Gastroesophageal sphincter (tissue), 4 donors: Measurements from ENCODE around the gene HSD3B2. TPM values are rescaled to one million over a fixed set of nuclear protein-coding genes. Genes with fewer than 3 reads are reported as not detected.

Source experiments
- ATAC-seq: fragments of 150-250 bp; one replicate; pipeline ENCODE4 v1.9.1; 2016; ENCODE audit warnings: mild to moderate bottlenecking, moderate library complexity
- H3K27ac ChIP-seq, 4 donors: fragments of 200-600 bp; sonication (generic) in 3 of 4; 1 replicate in 3 of 4; 2 replicates in 1 of 4; pipeline ENCODE4 v1.5.1; 2016 to 2019
- H3K27me3 ChIP-seq: fragments of 200-600 bp; sonication (generic); one replicate; pipeline ENCODE4 v1.5.1; 2019
- H3K36me3 ChIP-seq, 2 donors: fragments of 200-600 bp; sonication (generic); one replicate each; pipeline ENCODE4 v1.5.1; 2019; ENCODE audit warnings: control low read depth in 1 of 2
- H3K4me1 ChIP-seq, 3 donors: fragments of 200-600 bp; sonication (generic); 1 replicate in 2 of 3; 2 replicates in 1 of 3; pipeline ENCODE4 v1.5.1; 2016 to 2019; ENCODE audit warnings: control low read depth in 2 of 3
- H3K4me3 ChIP-seq, 2 donors: fragments of 200-600 bp; sonication (generic); one replicate each; pipeline ENCODE4 v1.5.1; 2019; ENCODE audit warnings: mild to moderate bottlenecking in 1 of 2, moderate library complexity in 1 of 2
- H3K9me3 ChIP-seq, 3 donors: fragments of 200-600 bp; sonication (generic); one replicate each; pipeline ENCODE4 v1.5.1; 2017 to 2019; ENCODE audit warnings: control low read depth in 2 of 3
- EP300 ChIP-seq: sonication (generic); formaldehyde crosslinking; IDR thresholded peaks from one replicate; pipeline ENCODE4 v1.6.1; 2017; ENCODE audit warnings: antibody characterized with exemption, mild to moderate bottlenecking
- POLR2A ChIP-seq, 2 donors: fragments of 450-650 bp; IDR thresholded peaks; one replicate each; pipeline ENCODE4 v1.6.1; 2017; ENCODE audit warnings: antibody characterized with exemption in 2 of 2, mild to moderate bottlenecking in 2 of 2, moderate library complexity in 1 of 2
- POLR2AphosphoS5 ChIP-seq: sonication (generic); formaldehyde crosslinking; IDR thresholded peaks from one replicate; pipeline ENCODE4 v1.6.1; 2017; ENCODE audit warnings: antibody characterized with exemption
- WGBS, 2 donors: methylation state at CpG; one replicate each; pipeline ENCODE4 v1.1.5; 2018; ENCODE audit warnings: low coverage in 1 of 2; 5-methylcytosine and 5-hydroxymethylcytosine counted together
- total RNA-seq, 4 donors: library from RNA; depleted of rRNA; stranded (reverse); fragments of >200 nt; gene quantifications; one replicate each; pipeline ENCODE4 v1.1.0, GENCODE V29; 2016
- TF ChIP-seq, protein P1 (sequence below), 4 experiments: fragments of 200-600 bp in 2 of 4; fragments of 450-650 bp in 2 of 4; sonication (generic) in 1 of 4; IDR thresholded peaks; one replicate each; pipeline ENCODE4 v1.5.1; 2017 to 2019; ENCODE audit warnings: antibody characterized with exemption in 4 of 4, mild to moderate bottlenecking in 2 of 4, moderate library complexity in 2 of 4

HSD3B2 gene
- total RNA-seq, 4 donors from 2014 or later, result not detected

DNA sequence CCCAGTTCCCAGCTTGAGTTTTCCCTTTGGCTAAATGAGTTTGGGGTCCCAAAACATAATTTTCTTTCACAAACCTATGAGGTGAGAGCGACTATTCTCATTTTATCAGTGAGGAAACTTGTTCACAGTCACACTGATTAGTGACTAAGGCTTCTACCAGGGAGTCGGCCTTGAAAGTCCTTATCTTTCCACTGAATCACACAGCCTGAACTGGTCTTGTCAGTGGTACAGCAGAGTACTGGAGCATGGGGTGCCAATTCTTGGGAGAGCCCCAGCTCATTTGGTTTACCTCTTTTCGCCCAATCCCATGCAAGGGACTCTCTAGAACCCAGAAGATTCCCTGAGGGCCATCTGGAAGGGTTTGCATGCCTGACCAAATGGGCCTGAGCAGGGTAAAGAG is 16.9 kb downstream of the HSD3B2 start:
- no peak for TF ChIP-seq EP300
- TF ChIP-seq, protein P1, sequence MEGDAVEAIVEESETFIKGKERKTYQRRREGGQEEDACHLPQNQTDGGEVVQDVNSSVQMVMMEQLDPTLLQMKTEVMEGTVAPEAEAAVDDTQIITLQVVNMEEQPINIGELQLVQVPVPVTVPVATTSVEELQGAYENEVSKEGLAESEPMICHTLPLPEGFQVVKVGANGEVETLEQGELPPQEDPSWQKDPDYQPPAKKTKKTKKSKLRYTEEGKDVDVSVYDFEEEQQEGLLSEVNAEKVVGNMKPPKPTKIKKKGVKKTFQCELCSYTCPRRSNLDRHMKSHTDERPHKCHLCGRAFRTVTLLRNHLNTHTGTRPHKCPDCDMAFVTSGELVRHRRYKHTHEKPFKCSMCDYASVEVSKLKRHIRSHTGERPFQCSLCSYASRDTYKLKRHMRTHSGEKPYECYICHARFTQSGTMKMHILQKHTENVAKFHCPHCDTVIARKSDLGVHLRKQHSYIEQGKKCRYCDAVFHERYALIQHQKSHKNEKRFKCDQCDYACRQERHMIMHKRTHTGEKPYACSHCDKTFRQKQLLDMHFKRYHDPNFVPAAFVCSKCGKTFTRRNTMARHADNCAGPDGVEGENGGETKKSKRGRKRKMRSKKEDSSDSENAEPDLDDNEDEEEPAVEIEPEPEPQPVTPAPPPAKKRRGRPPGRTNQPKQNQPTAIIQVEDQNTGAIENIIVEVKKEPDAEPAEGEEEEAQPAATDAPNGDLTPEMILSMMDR (IDR thresholded peaks at IDR 0.05), result no peak
- TF ChIP-seq POLR2AphosphoS5, result no peak
- TF ChIP-seq POLR2A (IDR thresholded peaks at IDR 0.05), result no peak
- ATAC-seq, result no peak
- Histone ChIP-seq H3K9me3 (no peaks in the 10 kb centered on the region), H3K4me3 (no peak overlapping the region), H3K4me1 (no peaks in the 10 kb centered on the region), H3K36me3 (no peaks in the 10 kb centered on the region), H3K27ac (no peak overlapping the region), H3K27me3 (peaks cover 7% of the 10 kb centered on the region)
- 63 to 69% methylated on average over 2 to 3 of the region's 3 CpGs for WGBS, 2 donors

DNA sequence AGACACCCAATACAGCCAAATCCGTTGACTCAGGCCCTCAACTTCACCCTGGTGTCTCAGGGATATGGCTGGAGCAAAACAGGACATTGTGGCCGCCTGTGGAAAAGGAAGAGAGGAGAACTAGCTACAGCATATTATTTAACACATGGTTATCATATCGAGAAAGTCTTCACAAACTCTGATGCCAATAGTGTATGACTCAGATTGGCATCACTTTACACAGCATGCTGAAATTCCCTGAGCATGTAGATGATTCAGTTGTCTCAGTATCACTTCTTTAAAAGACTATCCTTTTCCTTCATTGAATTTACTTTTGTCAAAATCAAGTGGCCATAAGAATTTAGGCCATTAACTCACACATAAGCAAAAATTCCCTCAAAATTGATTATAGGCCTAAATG is 20.1 kb downstream of the HSD3B2 start:
- H3K36me3 ChIP-seq, result no peaks in the 10 kb centered on the region
- H3K4me1 ChIP-seq, result no peaks in the 10 kb centered on the region
- whole genome bisulfite sequencing, 2 donors, result 81 to 93% methylated on average over 3 of the region's 3 CpGs
- H3K27me3 ChIP-seq, result peaks cover 7% of the 10 kb centered on the region
- H3K27ac ChIP-seq, result no peak overlapping the region
- H3K4me3 ChIP-seq, result no peak overlapping the region
- TF ChIP-seq, protein P1 (IDR thresholded peaks at IDR 0.05), result no peak
- TF ChIP-seq EP300 (no peak), POLR2AphosphoS5 (no peak), POLR2A (IDR thresholded peaks at IDR 0.05) (no peak)
- no peak for ATAC-seq
- no peaks in the 10 kb centered on the region for H3K9me3 ChIP-seq

DNA sequence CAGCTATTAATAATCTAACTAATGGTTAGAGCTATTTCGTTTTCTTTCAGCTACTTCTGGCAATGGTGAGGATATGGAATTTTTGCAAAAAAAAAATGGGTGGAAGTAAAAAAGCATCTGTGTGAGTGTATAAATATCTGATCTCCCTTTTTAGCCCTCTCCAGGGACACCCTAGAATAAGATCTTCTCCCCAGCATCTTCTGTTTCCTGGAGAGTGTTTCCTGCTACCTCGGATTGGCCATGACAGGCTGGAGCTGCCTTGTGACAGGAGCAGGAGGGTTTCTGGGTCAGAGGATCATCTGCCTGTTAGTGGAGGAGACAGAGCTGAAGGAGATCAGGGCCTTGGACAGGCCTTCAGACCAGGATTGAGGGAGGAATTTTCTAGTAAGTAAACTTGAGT is 23.8 kb downstream of the HSD3B2 start:
- H3K27me3 ChIP-seq, result no peaks in the 10 kb centered on the region
- H3K4me3 ChIP-seq, result no peak overlapping the region
- H3K36me3 ChIP-seq, result no peaks in the 10 kb centered on the region
- H3K4me1 ChIP-seq, result no peaks in the 10 kb centered on the region
- no peak for ATAC-seq
- WGBS, 2 donors, result 50% methylated on average over 2 of the region's 2 CpGs; no CpG with 5 or more reads in 1 of the 2 donors
- TF ChIP-seq POLR2AphosphoS5 (no peak), POLR2A (IDR thresholded peaks at IDR 0.05) (no peak), EP300 (no peak)
- H3K9me3 ChIP-seq, result no peaks in the 10 kb centered on the region
- no peak overlapping the region for H3K27ac ChIP-seq

DNA sequence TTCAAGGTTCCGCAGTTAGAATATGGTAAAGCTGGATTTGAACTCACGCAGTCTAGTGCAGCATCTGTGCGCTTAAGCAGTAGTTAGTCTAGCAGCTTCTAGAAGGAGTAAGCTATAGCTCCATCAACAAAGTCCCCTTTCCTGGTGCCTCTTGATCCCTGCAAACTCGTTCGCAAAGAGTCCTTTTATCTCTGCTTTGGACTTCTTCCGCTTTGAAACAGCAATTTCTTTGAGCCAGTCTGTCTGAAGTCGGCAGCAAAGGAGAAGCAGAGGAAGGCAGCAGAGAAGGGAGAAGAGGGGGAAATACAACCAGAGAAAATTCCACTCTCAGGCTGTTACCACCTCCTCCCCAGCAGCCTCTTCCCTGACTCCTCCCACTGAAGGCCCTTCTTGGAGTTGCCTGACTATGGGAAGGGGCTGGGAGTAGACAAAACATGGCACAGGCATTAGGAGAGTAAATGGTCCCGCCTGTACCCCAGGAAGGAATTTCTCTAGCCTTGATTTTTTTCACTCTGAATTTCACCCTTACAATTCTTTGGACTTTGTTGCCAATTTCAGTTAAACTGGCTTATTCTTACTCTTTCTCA is 25.9 kb downstream of the HSD3B2 start:
- no peak for ATAC-seq
- H3K36me3 ChIP-seq, result no peaks in the 10 kb centered on the region
- 67 to 79% methylated on average over 5 to 8 of the region's 8 CpGs for WGBS, 2 donors
- H3K4me1 ChIP-seq, result no peaks in the 10 kb centered on the region
- no peak for TF ChIP-seq POLR2A (IDR thresholded peaks at IDR 0.05)
- no peak for TF ChIP-seq EP300
- TF ChIP-seq, protein P1 (IDR thresholded peaks at IDR 0.05), result no peak
- no peak for TF ChIP-seq POLR2AphosphoS5
- no peak overlapping the region for H3K27ac ChIP-seq
- H3K27me3 ChIP-seq, result no peaks in the 10 kb centered on the region
- no peak overlapping the region for H3K4me3 ChIP-seq
- H3K9me3 ChIP-seq, result no peaks in the 10 kb centered on the region

DNA sequence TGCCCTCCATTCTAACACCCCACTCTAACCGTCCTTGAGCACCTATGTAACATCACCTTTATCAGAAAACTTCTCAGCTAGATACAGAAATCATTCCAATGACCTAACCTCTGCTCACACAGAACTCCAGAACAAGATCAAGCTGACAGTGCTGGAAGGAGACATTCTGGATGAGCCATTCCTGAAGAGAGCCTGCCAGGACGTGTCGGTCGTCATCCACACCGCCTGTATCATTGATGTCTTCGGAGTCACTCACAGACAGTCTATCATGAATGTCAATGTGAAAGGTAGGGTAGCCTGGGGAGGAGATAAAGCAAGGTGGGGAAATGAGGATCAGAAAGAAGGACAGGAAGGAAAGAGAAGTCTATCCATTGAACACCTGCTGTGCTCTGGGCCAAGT is 27.8 kb downstream of the HSD3B2 start:
- no peak for ATAC-seq
- Histone ChIP-seq H3K9me3 (no peaks in the 10 kb centered on the region), H3K36me3 (no peaks in the 10 kb centered on the region), H3K4me3 (no peak overlapping the region), H3K27ac (no peak overlapping the region), H3K27me3 (no peaks in the 10 kb centered on the region), H3K4me1 (no peaks in the 10 kb centered on the region)
- WGBS, 2 donors, result 87 to 88% methylated on average over 6 of the region's 6 CpGs
- TF ChIP-seq POLR2AphosphoS5, result no peak
- no peak for TF ChIP-seq EP300
- TF ChIP-seq, protein P1 (IDR thresholded peaks at IDR 0.05), result no peak
- no peak for TF ChIP-seq POLR2A (IDR thresholded peaks at IDR 0.05)
